ENCODE results near the gene MROH2A.

- TF ChIP-seq POLR2A (IDR thresholded peaks at IDR 0.05): no peak
- TF ChIP-seq CTCF (IDR thresholded peaks at IDR 0.05): no peak
Measured at GRCh38 chr2:233856184-233856583, 78.1 kb downstream of the MROH2A start.
